ENCODE results near the gene ZC2HC1C.

DNA sequence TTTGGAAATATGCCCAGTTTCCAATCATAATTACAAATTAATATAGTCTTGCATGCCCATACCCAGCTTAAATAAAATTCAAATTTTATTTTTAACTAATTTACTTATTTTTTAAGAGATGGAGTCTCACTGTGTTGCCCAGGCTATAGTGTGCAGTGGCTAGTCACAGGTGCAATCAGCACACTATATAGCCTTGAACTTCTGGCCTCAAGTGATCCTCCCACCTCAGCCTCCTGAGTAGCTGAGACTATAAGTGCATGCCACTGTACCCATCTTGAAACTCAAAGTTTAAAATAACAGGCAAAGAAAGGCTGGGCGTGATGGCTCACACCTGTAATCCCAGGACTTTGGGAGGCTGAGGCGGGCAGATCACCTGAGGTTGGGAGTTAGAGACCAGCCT, 28.5 kb upstream of the ZC2HC1C start:
- TF ChIP-seq, protein P1, sequence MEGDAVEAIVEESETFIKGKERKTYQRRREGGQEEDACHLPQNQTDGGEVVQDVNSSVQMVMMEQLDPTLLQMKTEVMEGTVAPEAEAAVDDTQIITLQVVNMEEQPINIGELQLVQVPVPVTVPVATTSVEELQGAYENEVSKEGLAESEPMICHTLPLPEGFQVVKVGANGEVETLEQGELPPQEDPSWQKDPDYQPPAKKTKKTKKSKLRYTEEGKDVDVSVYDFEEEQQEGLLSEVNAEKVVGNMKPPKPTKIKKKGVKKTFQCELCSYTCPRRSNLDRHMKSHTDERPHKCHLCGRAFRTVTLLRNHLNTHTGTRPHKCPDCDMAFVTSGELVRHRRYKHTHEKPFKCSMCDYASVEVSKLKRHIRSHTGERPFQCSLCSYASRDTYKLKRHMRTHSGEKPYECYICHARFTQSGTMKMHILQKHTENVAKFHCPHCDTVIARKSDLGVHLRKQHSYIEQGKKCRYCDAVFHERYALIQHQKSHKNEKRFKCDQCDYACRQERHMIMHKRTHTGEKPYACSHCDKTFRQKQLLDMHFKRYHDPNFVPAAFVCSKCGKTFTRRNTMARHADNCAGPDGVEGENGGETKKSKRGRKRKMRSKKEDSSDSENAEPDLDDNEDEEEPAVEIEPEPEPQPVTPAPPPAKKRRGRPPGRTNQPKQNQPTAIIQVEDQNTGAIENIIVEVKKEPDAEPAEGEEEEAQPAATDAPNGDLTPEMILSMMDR (IDR thresholded peaks at IDR 0.05) = no peak
- no peak for TF ChIP-seq POLR2AphosphoS5 (IDR thresholded peaks at IDR 0.05)
